GM21528 (cell line): ENCODE measurements around the gene DUSP1.

Experiments used
- ATAC-seq: cut with Tn5 transposase; IDR thresholded peaks from one replicate; pipeline ENCODE4 v1.9.1; 2021; ENCODE audit warnings: mild to moderate bottlenecking, moderate library complexity; ENCODE audit not compliant: unreplicated experiment, low FRiP score

DUSP1 gene

GRCh38 chr5:172746725-172747124, 24.3 kb downstream of the DUSP1 start:
- no peak for ATAC-seq

- ATAC-seq = no peak
Measured at GRCh38 chr5:172745838-172746237, 25.2 kb downstream of the DUSP1 start.

- ATAC-seq = no peak
Measured at GRCh38 chr5:172745406-172745805, 25.6 kb downstream of the DUSP1 start.

- no peak for ATAC-seq
Measured at GRCh38 chr5:172744123-172745104, 26.6 kb downstream of the DUSP1 start.

DNA sequence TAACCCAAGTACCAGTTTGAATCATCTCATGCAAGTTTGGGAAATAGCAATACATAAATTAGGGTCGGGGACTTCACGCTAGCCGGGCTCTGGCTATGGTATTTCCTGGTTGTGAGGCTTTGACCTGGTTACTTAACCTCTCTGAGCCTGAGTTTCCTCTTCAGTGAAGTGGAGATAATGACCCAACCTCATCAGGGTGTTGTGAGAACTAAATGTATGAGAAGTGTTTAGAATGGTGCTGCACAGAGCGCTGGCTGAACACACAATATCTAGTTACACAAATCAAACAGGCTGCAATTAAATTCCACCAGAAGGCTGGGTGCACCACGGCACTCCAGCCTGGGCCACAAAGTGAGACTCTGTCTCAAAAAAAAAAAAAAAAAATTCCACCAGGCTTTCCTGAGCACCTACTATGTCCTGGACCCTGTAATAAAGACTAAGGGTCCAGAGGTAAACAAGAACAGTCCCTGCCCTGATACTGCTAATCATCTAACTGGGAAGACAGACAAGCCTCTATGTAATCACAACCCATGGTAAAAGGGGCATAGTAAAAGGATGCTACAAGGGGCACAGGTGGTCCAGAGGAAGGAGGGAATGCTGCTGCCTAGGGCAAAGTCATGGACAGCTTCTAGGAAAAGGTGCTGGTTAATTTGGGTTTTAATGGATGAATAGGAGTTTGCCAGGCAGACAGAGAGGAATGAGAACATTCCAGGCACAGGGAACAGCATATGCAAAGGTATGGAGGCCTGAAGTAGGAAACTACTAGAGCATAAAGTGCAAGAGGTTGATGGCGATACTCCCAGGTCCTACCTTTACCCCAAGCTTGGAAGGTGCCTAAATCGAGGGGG, 27.7 kb downstream of the DUSP1 start:
- ATAC-seq = no peak

- no peak for ATAC-seq
Measured at GRCh38 chr5:172741206-172741582, 29.8 kb downstream of the DUSP1 start.

- ATAC-seq = no peak
Measured at GRCh38 chr5:172740428-172741205, 30.4 kb downstream of the DUSP1 start.

DNA sequence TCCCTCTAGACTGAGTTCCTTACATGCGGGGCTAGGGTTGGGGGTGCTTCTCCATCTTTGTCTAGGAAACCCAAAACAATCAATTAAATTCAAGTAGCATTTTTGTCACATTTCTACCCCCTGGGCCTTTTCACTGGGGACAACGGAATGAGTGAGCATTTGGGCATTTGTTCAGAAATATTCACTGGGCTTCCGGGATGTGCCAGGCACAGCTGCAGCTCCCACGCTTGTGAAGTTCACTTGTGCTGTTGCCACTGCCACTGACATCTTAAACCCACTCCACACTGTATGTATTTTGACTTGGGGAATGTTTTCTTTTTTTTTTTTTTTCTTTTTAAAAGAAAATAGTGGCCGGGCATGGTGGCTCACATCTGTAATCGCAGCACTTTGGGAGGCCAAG, 31.6 kb downstream of the DUSP1 start:
- no peak for ATAC-seq

DNA sequence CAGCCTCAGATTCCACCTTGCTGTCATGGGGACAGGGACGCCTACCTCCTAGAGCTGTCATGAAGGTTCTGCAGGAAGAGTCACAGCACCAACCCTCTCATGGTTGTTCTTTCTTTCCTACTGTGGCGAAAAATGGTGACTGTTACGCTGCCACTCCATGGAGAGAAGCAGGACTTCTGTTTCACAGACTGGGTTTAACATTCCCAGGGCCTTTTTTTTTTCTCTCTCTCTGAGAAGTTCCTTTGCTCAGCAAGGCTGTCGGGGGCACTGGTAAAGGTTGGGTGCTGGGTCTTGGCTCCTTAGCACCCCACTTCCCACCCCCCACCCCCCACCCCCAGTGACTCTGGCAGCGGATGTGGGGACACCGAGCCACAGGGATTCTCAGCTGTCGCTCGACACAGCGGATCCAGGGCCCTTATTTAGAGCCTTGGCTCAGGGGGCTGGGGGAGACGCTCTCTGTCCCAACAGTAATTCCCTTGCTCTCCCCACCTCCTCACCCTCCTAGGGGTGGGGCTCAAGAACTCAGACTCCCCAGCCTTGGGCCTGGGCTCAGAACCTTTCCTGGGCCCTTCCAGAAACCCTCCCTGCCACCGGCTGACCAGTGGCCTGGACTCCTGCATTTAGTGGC, 34.4 kb downstream of the DUSP1 start:
- no peak for ATAC-seq

- no peak for ATAC-seq
Measured at GRCh38 chr5:172735141-172735831, 35.7 kb downstream of the DUSP1 start.

- no peak for ATAC-seq
Measured at GRCh38 chr5:172733974-172734346, 37.0 kb downstream of the DUSP1 start.

DNA sequence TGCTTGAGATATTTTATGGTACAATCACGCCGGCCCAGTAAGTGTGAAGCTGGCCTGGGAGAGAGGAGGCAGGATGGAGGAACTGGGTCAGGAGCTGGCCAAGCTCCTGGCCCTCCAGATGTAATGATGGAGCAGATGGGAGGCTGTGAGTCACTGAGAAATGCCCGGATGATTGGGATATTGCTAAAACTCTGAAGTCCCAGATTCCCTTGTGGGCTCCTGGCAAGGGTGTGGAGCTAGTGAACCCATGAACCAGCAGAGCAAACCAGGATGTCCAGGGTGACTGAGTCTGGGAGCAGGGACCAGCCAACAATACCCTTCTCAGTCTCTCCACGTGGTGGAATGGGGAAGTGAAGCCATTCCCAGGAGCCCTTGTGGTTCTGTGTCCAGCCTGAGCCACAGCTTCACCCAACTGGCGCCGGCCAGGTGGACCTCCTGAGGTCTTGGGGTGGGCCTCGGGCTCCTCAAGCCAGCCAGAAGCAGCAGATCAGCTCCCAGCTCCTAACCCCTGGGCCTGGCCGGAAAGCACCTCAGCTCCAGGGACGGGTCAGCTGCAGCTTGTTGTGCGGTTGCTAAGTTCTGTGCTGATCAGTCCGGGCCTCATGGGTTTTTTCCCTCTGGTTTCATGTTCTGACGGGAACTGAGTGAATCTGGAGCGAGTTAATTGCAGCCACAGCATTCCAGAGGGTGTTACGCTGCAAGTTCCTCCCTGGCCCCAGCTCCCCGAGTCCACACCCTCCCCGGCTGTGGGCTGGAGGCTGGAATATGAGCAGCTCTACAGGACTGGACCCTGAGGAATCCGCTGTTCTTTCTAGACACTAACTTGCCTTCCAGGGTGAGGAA, 37.6 kb downstream of the DUSP1 start:
- no peak for ATAC-seq

GRCh38 chr5:172732201-172732865, 38.7 kb downstream of the DUSP1 start:
- ATAC-seq = no peak

- ATAC-seq = no peak
Measured at GRCh38 chr5:172731680-172732074, 39.3 kb downstream of the DUSP1 start.

GRCh38 chr5:172730981-172731679, 39.9 kb downstream of the DUSP1 start:
- ATAC-seq = no peak

DNA sequence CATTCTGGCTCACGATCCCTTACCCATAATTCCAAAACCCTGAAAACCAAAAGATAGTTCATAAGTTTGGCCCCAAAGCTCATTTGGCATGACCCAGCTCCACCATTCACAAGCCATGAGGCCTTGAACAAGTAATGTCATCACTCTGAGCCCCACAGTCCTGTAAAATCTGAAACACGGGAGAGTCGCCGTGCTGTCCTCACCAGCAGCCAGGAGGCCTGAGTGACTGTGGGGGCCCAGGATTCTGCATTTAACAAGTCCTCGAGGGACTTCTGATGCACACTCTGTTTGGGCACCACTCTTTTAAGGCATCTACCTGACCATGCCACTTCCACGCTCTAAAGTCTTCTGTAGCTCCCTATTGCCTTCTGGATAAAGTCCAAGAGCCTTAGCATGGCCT, 40.8 kb downstream of the DUSP1 start:
- no peak for ATAC-seq

DNA sequence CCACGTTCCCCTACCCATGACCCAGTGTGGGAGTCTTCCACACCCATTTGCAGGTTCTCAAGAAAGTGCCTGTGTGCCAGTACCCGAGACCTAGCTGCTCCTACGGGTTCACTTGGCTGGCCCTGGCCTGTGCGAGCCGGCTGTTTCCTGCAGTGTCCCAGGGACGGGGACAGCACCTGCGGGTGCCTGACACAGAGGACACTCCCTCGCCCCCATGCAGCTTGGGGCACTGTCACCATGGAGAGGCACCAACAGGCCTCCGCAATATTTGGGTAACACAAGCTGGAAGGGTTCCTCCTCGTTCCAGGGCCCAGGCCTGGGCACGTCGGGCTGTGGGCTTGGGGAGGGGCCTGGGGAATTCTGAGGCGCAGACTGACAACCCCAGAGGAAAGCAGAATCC, 41.4 kb downstream of the DUSP1 start:
- no peak for ATAC-seq
